IPS-20b (cell line): Measurements from ENCODE around the gene TMEM175.
"Not testable (repeated sequence)": the region's sequence is repeated elsewhere in the genome, so short reads cannot be mapped to it uniquely, and the experiment has no call there.

Experiments
- H3K27ac ChIP-seq: one replicate; pipeline ENCODE4 v1.5.1; 2013; ENCODE audit warnings: low read length
- H3K27me3 ChIP-seq: 2 replicates; pipeline ENCODE4 v1.6.1; 2013; ENCODE audit warnings: mild to moderate bottlenecking, low read length, inconsistent platforms; ENCODE audit not compliant: insufficient read depth
- H3K36me3 ChIP-seq: 2 replicates; pipeline ENCODE4 v1.6.1; 2013; ENCODE audit warnings: low read depth, mild to moderate bottlenecking, inconsistent platforms, low read length, moderate library complexity; ENCODE audit not compliant: insufficient read depth
- H3K4me1 ChIP-seq: 2 replicates; pipeline ENCODE4 v1.6.1; 2013; ENCODE audit warnings: mild to moderate bottlenecking, control low read depth, inconsistent platforms, low read length, moderate library complexity; ENCODE audit not compliant: insufficient read depth
- H3K4me3 ChIP-seq: 2 replicates; pipeline ENCODE4 v1.5.1; 2013; ENCODE audit warnings: mild to moderate bottlenecking, low read length, inconsistent platforms
- H3K9ac ChIP-seq: 2 replicates; pipeline ENCODE4 v1.6.1; 2013; ENCODE audit warnings: low read depth, mild to moderate bottlenecking, inconsistent platforms, low read length, moderate library complexity
- H3K9me3 ChIP-seq: 2 replicates; pipeline ENCODE4 v1.6.1; 2013; ENCODE audit warnings: mild to moderate bottlenecking, low read depth, low read length, inconsistent platforms; ENCODE audit not compliant: insufficient read depth

The TMEM175 gene

DNA sequence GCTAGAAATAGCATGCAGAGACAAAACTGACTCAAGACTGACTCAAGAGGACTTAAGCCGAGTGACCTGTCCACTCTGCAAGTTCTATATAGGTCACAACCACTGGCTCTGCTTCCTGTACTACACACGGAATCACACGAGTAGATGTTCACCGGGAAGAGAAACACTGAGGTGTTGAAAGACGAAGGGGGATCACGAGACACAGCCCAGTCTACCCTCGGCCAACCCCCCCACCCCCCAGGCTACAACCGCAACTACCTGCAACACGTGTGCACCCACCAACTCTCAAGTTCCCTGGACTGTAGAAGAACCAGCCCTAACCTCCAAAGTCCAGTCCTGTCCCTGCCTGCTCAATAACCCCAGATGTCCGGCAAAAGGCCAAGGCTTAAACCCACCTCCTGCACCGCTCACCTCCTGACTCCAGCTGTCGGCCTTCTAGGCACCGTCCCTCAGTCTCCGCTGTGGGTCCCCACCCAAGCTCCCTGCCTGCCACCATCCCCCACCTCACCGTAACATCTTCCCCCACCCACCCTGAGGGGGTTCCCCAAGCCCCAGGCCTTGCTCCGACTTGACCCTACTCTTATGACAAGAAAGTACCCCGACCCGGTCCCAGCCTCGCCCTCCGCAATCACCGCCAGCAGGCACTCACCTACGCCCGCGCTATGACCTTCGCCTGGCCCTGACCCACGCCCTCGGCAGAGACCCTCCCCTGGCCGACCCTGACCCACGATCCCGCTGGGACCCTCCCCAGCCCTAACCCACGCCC is 883 bp upstream of the TMEM175 start:
- Histone ChIP-seq H3K4me1 (peaks cover 5% of the 10 kb centered on the region), H3K4me3 (peak overlapping the region; percentile 95), H3K27ac (peak overlapping the region; percentile 77), H3K9me3 (no peaks in the 10 kb centered on the region), H3K9ac (peak overlapping the region; percentile 91; the same call in 1 of the 2 replicates), H3K27me3 (no peaks in the 10 kb centered on the region), H3K36me3 (no peaks in the 10 kb centered on the region)

DNA sequence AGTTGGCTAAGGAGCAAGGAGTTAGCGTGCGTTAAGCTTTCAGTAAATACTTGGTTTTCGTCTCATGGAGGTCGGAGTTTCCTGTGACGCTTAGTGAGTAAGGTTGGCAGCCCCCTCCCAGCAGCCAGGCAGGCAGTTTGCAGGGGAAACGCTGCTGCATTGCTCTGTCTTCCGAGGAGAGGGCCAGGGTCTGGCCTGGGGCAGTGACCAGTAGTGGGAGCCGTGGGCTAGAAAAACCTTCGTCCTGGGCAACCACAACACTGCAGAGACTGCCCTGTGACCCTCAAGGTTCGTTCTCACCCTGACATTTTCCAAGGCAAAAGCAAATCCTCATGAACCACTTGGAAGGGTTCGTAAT is 432 bp downstream of the TMEM175 start:
- Histone ChIP-seq H3K9ac (peak overlapping the region; percentile 72; the same call in 1 of the 2 replicates), H3K27me3 (no peaks in the 10 kb centered on the region), H3K4me1 (peaks cover 5% of the 10 kb centered on the region), H3K27ac (no peak overlapping the region), H3K9me3 (no peaks in the 10 kb centered on the region), H3K4me3 (peak overlapping the region; percentile 95), H3K36me3 (no peaks in the 10 kb centered on the region)

DNA sequence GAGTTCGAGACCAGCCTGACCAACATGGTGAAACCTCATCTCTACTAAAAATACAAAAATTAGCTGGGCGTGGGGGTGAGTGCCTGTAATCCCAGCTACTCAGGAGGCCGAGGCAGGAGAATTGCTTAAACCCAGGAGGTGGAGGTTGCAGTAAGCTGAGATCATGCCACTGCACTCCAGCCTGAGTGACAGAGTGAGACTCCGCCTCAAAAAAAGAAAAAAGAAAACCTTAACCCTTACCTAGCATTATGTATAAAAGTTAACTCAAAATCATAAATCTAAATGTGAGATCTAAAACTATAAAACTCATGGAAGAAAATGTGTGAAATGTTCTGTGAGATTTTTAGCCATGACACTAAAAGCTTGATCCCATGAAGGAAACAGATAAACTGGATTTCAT is 7.2 kb downstream of the TMEM175 start:
- not testable (repeated sequence) for H3K9ac ChIP-seq, H3K4me1 ChIP-seq

DNA sequence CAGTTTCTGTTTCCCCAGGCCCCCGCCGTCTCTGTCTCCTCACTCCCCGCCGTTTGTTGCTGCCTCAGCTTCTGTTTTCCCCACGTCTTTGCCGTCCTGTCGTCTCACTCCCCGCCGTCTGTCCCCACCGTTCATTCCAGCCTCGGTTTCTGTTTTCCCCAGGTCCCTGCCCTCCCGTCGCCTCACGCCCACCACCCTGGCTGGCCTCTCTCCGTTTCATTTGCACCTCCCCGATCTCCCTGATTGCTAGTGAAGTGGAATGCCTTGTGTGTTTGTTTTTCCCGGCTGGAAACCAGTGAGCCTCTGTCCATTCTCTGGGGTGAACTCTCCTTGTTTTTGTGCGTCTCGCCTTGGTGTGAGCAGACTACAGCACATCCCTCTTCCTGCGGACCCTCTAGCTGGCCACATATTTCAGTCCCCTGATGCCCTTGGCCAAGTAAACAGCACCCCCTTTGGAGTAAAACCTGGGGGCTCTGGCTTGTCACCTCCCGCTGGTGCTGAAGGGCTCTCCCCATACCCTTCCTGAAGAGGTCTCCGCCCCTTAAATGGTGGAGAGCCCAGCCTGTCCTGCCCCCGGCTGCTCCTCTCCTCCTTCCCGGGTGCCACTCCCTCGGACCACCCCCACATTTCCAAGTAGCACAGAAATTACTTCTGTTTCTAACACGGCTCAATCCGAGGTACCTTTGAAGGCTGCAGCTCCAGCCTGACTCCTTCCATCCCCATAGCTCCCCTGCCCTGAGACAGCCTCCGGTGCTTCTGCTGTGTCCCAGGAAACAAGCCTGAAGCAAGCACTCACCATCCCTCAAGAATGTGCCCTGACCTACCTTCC is 13.2 kb downstream of the TMEM175 start:
- Histone ChIP-seq H3K27me3 (peaks cover 25% of the 10 kb centered on the region), H3K27ac (no peak overlapping the region), H3K4me1 (peaks cover 6% of the 10 kb centered on the region), H3K36me3 (no peaks in the 10 kb centered on the region), H3K9ac (peak overlapping the region; percentile 50), H3K4me3 (peak overlapping the region; percentile 65), H3K9me3 (no peaks in the 10 kb centered on the region)

More for the DNA sequence above, 7.2 kb downstream of the TMEM175 start:
- H3K27ac ChIP-seq, H3K27me3 ChIP-seq, H3K4me3 ChIP-seq, H3K9me3 ChIP-seq, H3K36me3 ChIP-seq: not testable (repeated sequence)

DNA sequence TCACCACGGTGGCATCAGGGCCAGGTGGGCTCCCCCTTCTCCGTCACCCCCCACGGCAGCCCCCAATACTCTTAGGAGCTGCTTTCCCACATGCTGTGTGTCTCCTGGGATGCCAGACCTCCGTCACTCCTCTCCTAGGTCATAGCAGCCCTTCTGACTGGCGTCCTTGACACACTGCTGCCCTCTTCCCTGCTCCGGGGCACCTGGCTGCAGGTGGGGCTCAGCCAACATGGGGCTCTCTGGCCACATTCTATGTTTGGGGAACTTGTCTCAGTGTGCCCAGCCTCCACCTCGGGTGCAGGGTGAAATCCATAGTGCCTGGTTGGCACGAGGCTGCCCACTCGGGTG is 13.8 kb downstream of the TMEM175 start:
- Histone ChIP-seq H3K36me3 (no peaks in the 10 kb centered on the region), H3K27ac (no peak overlapping the region), H3K4me3 (peak overlapping the region; percentile 65; the same call in 1 of the 2 replicates), H3K9ac (no peak overlapping the region), H3K27me3 (peaks cover 25% of the 10 kb centered on the region), H3K9me3 (no peaks in the 10 kb centered on the region), H3K4me1 (peaks cover 6% of the 10 kb centered on the region)

DNA sequence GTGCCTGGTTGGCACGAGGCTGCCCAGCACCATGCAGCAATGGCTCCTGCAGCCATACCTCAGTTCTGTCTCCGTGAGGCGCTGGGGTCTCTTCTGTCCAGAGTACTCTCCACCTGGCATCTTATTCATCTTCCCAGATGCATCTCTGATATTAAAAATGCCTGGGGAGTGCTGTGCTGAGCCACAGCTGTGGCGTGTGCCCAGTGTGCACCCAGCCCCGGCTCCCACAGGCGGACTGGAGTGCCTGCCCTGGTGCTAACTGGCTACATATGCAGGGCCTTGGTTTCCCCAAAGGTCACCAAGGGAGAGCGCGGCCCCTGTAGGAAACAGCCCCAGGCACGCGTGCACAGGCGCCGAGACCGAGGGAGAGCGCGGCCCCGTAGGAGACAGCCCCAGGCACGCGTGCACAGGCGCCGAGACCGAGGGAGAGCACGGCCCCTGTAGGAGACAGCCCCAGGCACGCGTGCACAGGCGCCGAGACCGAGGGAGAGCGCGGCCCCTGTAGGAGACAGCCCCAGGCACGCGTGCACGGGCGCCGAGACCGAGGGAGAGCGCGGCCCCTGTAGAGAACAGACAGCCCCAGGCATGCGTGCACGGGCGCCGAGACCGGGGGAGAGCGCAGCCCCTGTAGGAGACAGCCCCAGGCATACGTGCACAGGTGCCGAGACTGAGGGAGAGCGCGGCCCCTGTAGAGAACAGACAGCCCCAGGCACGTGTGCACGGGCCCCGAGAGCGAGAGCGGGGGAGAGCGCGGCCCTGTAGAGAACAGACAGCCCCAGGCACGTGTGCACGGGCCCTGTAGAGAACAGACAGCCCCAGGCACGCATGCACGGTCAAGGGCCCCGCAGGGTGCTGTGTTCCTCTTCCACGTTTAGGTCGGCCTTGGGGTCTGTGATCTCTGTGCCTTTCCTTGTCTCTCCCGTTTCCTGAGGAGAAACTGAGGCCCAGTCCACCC is 14.5 kb downstream of the TMEM175 start:
- no peak overlapping the region for H3K9ac ChIP-seq
- no peak overlapping the region for H3K27ac ChIP-seq
- no peak overlapping the region for H3K4me3 ChIP-seq
- no peaks in the 10 kb centered on the region for H3K9me3 ChIP-seq
- peaks cover 6% of the 10 kb centered on the region for H3K4me1 ChIP-seq
- no peaks in the 10 kb centered on the region for H3K36me3 ChIP-seq
- peaks cover 25% of the 10 kb centered on the region for H3K27me3 ChIP-seq

DNA sequence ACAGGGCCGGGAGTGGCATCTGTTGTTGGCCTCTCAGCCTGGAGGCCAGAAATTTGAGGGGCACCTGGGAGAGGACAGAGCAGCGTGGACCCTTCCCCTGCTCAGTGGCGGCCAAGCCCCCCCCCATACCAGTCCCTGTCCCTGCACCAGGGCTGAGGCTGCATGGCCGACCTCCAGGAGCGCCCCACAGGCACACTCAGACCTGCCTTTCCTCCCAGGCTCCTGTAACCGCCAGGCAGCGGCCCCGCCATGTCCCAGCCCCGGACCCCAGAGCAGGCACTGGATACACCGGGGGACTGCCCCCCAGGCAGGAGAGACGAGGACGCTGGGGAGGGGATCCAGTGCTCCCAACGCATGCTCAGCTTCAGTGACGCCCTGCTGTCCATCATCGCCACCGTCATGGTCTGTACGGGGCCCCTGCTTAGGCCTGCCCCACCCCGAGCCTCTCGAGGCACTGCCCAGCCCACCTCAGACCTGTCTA is 15.3 kb downstream of the TMEM175 start:
- H3K27me3 ChIP-seq, result peaks cover 25% of the 10 kb centered on the region
- H3K4me1 ChIP-seq, result peaks cover 6% of the 10 kb centered on the region
- H3K9ac ChIP-seq, result no peak overlapping the region
- H3K27ac ChIP-seq, result no peak overlapping the region
- no peaks in the 10 kb centered on the region for H3K9me3 ChIP-seq
- H3K36me3 ChIP-seq, result no peaks in the 10 kb centered on the region
- no peak overlapping the region for H3K4me3 ChIP-seq

DNA sequence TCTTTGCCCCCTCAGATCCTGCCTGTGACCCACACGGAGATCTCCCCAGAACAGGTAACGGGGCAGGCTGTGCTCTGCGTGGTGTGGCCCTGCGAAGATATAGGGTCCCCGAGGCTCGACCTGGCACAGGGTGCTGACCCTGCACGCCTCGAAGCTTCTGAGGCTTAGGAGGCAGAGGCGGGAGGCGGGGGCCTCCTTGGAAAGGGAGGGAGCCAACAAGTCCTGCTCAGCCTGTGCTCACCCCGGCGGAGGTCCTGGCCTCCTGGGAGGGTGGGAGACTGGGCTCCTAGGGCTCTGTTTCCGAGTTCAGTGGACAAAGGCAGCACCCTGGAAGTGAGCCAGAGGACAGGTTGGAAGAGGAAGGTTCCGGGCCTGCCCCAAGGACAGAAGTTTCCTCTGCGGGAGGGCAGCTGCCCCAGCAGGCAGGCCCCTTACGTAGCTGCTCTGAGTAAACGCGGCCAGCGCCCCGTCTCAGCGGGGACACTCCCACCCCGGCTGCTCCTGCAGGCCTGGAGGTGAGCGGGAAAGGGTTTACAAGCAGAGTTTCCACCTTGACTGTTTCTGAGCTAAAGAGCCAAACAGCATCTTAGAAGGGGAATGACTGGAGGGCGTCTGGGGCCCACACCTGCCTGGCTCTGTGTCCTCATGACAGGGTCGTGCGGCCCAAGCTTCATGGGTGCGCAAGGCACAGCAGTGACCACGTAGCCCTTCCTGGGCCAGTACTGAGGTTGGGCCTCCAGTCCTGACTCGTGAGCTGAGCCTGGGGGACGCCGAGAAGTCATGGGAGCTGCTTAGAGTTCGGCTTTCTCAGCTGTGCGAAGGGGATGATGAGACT is 16.1 kb downstream of the TMEM175 start:
- Histone ChIP-seq H3K36me3 (no peaks in the 10 kb centered on the region), H3K4me3 (no peak overlapping the region), H3K9ac (no peak overlapping the region), H3K27ac (no peak overlapping the region), H3K4me1 (peaks cover 6% of the 10 kb centered on the region), H3K27me3 (peaks cover 25% of the 10 kb centered on the region), H3K9me3 (no peaks in the 10 kb centered on the region)

DNA sequence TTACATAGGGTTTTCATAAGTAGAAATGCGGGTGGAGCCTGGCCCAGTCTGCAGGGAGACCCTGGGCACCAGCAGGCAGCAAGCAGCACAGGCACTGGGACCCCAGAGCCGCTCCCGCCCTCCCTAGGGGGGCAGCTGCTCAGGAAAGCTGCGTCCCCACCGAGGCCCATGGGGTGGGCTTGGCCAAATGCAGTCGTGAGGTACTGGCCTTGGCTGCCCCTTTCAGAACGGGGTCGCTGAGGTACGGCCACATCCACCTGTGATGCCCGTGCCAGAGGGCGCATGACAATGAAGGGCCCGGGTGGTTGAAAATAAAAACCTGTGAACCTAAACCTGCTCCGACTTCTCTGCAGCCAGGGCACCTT is 16.7 kb downstream of the TMEM175 start:
- H3K27me3 ChIP-seq, result peaks cover 25% of the 10 kb centered on the region
- no peak overlapping the region for H3K27ac ChIP-seq
- no peaks in the 10 kb centered on the region for H3K9me3 ChIP-seq
- peaks cover 6% of the 10 kb centered on the region for H3K4me1 ChIP-seq
- H3K36me3 ChIP-seq, result no peaks in the 10 kb centered on the region
- no peak overlapping the region for H3K4me3 ChIP-seq
- H3K9ac ChIP-seq, result no peak overlapping the region

DNA sequence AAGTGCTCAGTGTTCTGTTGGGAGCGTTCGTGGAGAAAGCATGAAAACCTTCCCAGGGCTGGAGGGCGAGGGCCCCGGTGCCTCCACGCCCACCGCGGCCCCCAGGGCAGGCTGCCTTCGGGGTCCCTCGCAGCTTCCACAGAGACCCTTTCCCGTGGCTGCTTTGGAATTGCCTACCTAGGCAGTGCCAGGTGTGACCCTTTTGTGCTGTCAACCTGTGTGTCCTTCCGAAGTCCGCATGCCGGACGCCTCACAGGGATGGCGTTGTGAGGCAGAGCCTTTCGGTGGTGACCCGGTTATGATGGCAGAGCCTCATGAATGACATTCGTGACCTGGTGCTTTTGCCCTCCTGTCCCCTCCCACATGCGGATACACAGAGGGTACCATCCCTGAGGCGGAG is 17.4 kb downstream of the TMEM175 start:
- Histone ChIP-seq H3K36me3 (no peaks in the 10 kb centered on the region), H3K27me3 (peaks cover 19% of the 10 kb centered on the region), H3K9me3 (no peaks in the 10 kb centered on the region), H3K27ac (no peak overlapping the region), H3K4me3 (no peak overlapping the region), H3K4me1 (peaks cover 6% of the 10 kb centered on the region), H3K9ac (no peak overlapping the region)
